ENCODE results near the gene KLHL22. TPM values are rescaled to one million over a fixed set of nuclear protein-coding genes. Genes with fewer than 3 reads are reported as not detected.
"Not testable (repeated sequence)": the region's sequence is repeated elsewhere in the genome, so short reads cannot be mapped to it uniquely, and the experiment has no call there.

The KLHL22 gene
- total and polyA plus RNA-seq, 8 donors: 9.9 to 22.9 (median 13.2) TPM

GRCh38 chr22:20414450-20414849, 81.1 kb downstream of the KLHL22 start:
- H3K27me3 ChIP-seq: no peaks in the 10 kb centered on the region
- no peaks in the 10 kb centered on the region for H3K36me3 ChIP-seq
- no peak overlapping the region for H3K4me3 ChIP-seq
- DNase-seq: no peak
- FAIRE-seq: no peak
- ATAC-seq: no peak
- H3K4me1 ChIP-seq: no peaks in the 10 kb centered on the region
- 36 to 45% methylated on average over 3 of the region's 3 CpGs for WGBS, 2 donors
- no peaks in the 10 kb centered on the region for H3K9me3 ChIP-seq
- intact Hi-C loops (cut with DNase I): no loop called here
- TF ChIP-seq CTCF (IDR thresholded peaks at IDR 0.05): no peak
- no peak overlapping the region for H3K27ac ChIP-seq

DNA sequence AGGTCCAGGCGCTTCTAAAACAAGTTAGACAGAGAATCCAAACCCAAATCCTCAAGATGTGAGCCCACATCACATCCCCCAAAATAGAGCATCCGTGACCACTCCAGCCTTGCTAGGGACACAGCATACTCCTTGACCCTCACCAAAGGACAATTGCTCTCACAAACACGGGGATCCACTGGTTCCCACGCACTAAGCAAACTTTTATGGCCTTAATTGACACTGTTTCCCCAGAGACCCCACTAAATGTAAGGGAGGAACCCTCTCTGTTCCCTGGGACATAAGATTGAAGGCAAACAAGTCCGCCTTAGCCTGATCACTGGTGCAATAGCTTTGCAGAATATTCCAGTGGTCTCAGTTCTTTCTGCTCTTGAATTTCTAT, 81.5 kb downstream of the KLHL22 start:
- ATAC-seq: no peak
- Histone ChIP-seq H3K27me3 (no peaks in the 10 kb centered on the region), H3K27ac (no peak overlapping the region), H3K4me3 (no peak overlapping the region), H3K4me1 (no peaks in the 10 kb centered on the region), H3K9me3 (no peaks in the 10 kb centered on the region), H3K36me3 (no peaks in the 10 kb centered on the region)
- no peak for DNase-seq
- TF ChIP-seq CTCF (IDR thresholded peaks at IDR 0.05): no peak
- 71 to 72% methylated on average over 5 of the region's 5 CpGs for WGBS, 2 donors
- no peak for FAIRE-seq
- intact Hi-C loops (cut with DNase I): no loop called here

DNA sequence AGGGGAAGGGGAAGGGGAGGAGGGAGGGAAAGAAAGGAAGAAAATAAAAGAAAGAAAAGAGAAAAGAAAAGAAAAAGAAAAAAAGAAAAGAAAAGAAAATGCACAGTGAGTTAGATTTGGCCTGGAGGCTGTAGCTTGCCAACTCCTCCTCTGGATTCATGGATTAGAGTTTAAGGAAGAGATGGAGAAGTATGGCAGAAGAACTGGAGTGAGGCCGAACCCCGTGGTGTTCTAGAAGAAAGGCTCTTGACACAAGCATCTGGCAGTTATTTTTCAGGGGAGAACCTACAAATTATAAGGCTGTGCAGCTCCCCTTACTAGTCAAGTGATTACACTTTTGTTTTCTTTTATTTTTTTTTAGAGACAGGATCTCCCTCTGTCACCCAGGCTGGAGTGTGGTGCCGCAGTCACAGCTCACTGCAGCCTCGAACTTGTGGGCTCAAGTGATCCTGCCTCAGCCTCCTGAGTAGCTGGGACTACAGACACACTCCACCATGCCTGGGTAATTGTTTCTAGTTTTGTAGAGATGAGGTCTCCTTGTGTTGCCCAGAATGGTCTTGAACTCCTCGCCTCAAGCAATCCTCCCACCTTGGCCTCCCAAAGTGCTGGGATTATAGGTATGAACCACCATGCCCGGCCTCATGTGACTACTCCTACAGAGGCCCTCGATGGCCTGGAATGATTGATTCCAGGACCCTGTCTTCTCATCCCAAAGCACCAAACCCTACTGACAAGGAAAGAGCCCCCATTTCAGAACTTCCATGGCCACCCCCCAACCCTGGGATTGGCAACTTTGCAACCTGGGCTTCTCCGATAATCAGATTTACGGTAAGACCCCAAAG, 82.2 kb downstream of the KLHL22 start:
- no peak for FAIRE-seq
- H3K27ac ChIP-seq: no peak overlapping the region
- no peaks in the 10 kb centered on the region for H3K27me3 ChIP-seq
- H3K4me3 ChIP-seq: no peak overlapping the region
- no peak for TF ChIP-seq CTCF (IDR thresholded peaks at IDR 0.05)
- H3K4me1 ChIP-seq: no peaks in the 10 kb centered on the region
- no peaks in the 10 kb centered on the region for H3K36me3 ChIP-seq
- ATAC-seq: no peak
- 82 to 91% methylated on average over 9 of the region's 9 CpGs for WGBS, 2 donors
- no peak for DNase-seq
- no peaks in the 10 kb centered on the region for H3K9me3 ChIP-seq
- intact Hi-C loops (cut with DNase I): no loop called here

DNA sequence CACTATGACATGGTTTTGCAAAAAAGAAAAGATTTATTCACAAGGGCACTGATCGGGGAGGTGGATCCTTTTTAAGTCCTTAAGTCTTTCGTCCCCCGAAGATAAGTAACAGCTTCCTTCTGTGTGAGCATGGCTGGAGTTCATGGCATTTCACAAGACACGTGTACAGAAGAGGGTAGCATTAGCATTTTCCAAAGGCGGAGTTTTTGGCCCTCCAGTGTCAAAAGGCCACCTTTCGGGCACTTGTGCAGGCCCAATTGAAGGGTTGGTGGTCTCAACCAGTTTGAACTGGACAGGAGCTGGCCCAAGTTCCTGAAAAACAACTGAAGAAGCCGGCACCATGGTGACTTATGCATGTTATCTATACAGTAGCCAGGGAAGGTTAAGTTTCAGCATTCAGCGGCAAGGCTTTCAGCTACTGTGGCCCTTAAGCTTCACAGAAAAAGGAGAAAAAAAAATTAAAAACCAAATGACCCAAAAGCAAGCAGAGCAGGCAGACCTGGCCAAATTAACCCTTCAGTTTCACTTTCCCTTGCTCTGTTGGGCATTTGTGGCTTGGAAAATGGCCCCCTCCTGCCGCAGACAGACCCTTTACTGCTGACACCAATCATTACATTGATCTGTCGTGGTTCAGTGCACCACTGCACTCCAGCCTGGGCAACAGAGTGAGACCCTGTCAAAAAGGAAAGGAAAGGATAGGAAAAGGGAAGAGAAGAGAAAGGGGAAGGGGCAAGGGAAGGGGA, 83.0 kb downstream of the KLHL22 start:
- no peak for TF ChIP-seq CTCF (IDR thresholded peaks at IDR 0.05)
- H3K9me3 ChIP-seq: no peaks in the 10 kb centered on the region
- no peak for ATAC-seq
- intact Hi-C loops (cut with DNase I): no loop called here
- DNase-seq: no peak
- 66% methylated on average over 10 of the region's 10 CpGs for WGBS, 2 donors
- H3K4me1 ChIP-seq: no peaks in the 10 kb centered on the region
- H3K4me3 ChIP-seq: no peak overlapping the region
- H3K27me3 ChIP-seq: no peaks in the 10 kb centered on the region
- no peaks in the 10 kb centered on the region for H3K36me3 ChIP-seq
- no peak for FAIRE-seq
- H3K27ac ChIP-seq: no peak overlapping the region

DNA sequence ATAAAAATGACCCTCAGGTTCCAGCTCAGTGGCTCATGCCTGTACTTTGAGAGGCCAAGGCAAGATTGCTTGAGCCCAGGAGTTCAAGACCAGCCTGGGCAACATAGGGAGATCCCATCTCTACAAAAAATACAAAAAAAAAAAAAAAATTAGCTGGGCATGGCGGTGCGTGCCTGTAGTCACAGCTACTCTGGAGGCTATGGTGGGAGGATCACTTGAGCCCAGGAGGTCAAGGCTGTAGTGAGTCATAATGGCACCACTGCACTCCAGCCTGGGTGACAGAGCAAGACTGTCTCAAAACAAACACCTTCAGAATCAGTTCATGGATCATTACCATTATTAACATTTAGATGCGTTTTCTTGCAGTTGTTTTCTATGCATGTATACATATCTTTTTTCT, 86.2 kb downstream of the KLHL22 start:
- DNase-seq; H3K27me3 ChIP-seq; H3K27ac ChIP-seq; H3K9me3 ChIP-seq; FAIRE-seq; intact Hi-C loops (cut with DNase I); H3K4me1 ChIP-seq; H3K4me3 ChIP-seq; ATAC-seq: not testable (repeated sequence)
- 95 to 97% methylated on average over 3 of the region's 3 CpGs for WGBS, 2 donors
- H3K36me3 ChIP-seq: peaks cover 0 to 20% (median 0%) of the 10 kb centered on the region in 3 donors

Measured in pancreas (tissue), 10 donors.